Esophagus squamous epithelium (tissue), 4 donors: Measurements from ENCODE around the gene TNS1.

ENCODE experiments used
- CTCF ChIP-seq, 6 experiments: fragments of 450-650 bp in 4 of 6; fragments of 200-600 bp in 2 of 6; sonication (generic) in 2 of 6; IDR thresholded peaks; one replicate each; pipeline ENCODE4 v1.5.1; 2016 to 2019; ENCODE audit warnings: antibody characterized with exemption in 6 of 6, mild to moderate bottlenecking in 4 of 6, moderate library complexity in 4 of 6
- POLR2A ChIP-seq, 4 donors: fragments of 450-650 bp; IDR thresholded peaks; one replicate each; pipeline ENCODE4 v1.6.1; 2017; ENCODE audit warnings: antibody characterized with exemption in 4 of 4, mild to moderate bottlenecking in 4 of 4, moderate library complexity in 3 of 4

- no peak for TF ChIP-seq CTCF (IDR thresholded peaks at IDR 0.05)
- no peak for TF ChIP-seq POLR2A (IDR thresholded peaks at IDR 0.05)
These were observed 52.4 kb downstream of the TNS1 start for GRCh38 chr2:217950401-217950871.
